Upper lobe of left lung (tissue), 4 donors: ENCODE measurements around the gene FCRL6.

Source experiments
- CTCF ChIP-seq, 6 experiments: fragments of 450-650 bp in 4 of 6; fragments of 200-600 bp in 2 of 6; sonication (generic) in 2 of 6; IDR thresholded peaks; one replicate each; pipeline ENCODE4 v1.5.1; 2016 to 2019; ENCODE audit warnings: antibody characterized with exemption in 6 of 6
- POLR2A ChIP-seq, 4 donors: fragments of 450-650 bp; IDR thresholded peaks; one replicate each; pipeline ENCODE4 v1.5.1; 2016 to 2017; ENCODE audit warnings: antibody characterized with exemption in 4 of 4, mild to moderate bottlenecking in 2 of 4
- POLR2AphosphoS5 ChIP-seq, 2 donors: sonication (generic); formaldehyde crosslinking; IDR thresholded peaks; one replicate each; pipeline ENCODE4 v1.5.1; 2017; ENCODE audit warnings: antibody characterized with exemption in 2 of 2

- TF ChIP-seq CTCF (IDR thresholded peaks at IDR 0.05) (no peak), POLR2A (IDR thresholded peaks at IDR 0.05) (peak in 1 of 4 donors; percentile 38), POLR2AphosphoS5 (IDR thresholded peaks at IDR 0.05) (peak in 1 of 2 donors; percentile 33)
Observed at GRCh38 chr1:159826441-159827101, 24.4 kb downstream of the FCRL6 start, which contains the start of gene SLAMF8.
